GM23248 (cell line): Measurements from ENCODE around the gene TCF23. TPM values are rescaled to one million over a fixed set of nuclear protein-coding genes. Genes with fewer than 3 reads are reported as not detected.
A peak's percentile ranks its signal among the peaks of the same experiment; 100 is the strongest.

Experiments
- DNase-seq: peaks from one replicate; pipeline ENCODE4 v3.0.0-alpha.2; 2015
- H2AFZ ChIP-seq: fragments of 200-600 bp; sonication (generic); 2 replicates; pipeline ENCODE4 v1.6.1; 2016; ENCODE audit warnings: antibody characterized with exemption
- H3F3A ChIP-seq: fragments of 200-600 bp; sonication (generic); 2 replicates; pipeline ENCODE4 v1.6.1; 2016; ENCODE audit warnings: mild to moderate bottlenecking, antibody characterized with exemption, mixed run types; ENCODE audit not compliant: insufficient read depth
- H3K27ac ChIP-seq: fragments of 200-600 bp; sonication (generic); 2 replicates; pipeline ENCODE4 v1.5.1; 2016; ENCODE audit warnings: mild to moderate bottlenecking
- H3K27me3 ChIP-seq: fragments of 200-600 bp; sonication (generic); replicated peaks from 2 replicates; pipeline ENCODE4 v1.6.1; 2016; ENCODE audit warnings: mild to moderate bottlenecking; ENCODE audit not compliant: insufficient read depth
- H3K36me3 ChIP-seq: fragments of 200-600 bp; sonication (generic); 2 replicates; pipeline ENCODE4 v1.6.1; 2016; ENCODE audit warnings: low read depth, mild to moderate bottlenecking
- H3K4me1 ChIP-seq: fragments of 200-600 bp; sonication (generic); 2 replicates; pipeline ENCODE4 v1.6.1; 2016; ENCODE audit warnings: mild to moderate bottlenecking; ENCODE audit not compliant: insufficient read depth
- H3K4me2 ChIP-seq: fragments of 200-600 bp; sonication (generic); one replicate; pipeline ENCODE4 v1.6.1; 2016; ENCODE audit warnings: mild to moderate bottlenecking; ENCODE audit not compliant: unreplicated experiment
- H3K4me3 ChIP-seq: fragments of 200-600 bp; sonication (generic); 2 replicates; pipeline ENCODE4 v1.5.1; 2016; ENCODE audit warnings: mild to moderate bottlenecking
- H3K79me2 ChIP-seq: fragments of 200-600 bp; sonication (generic); 2 replicates; pipeline ENCODE4 v1.6.1; 2016; ENCODE audit warnings: mild to moderate bottlenecking; ENCODE audit not compliant: insufficient read depth
- H3K9ac ChIP-seq: fragments of 200-600 bp; sonication (generic); 2 replicates; pipeline ENCODE4 v1.6.1; 2016; ENCODE audit warnings: mild to moderate bottlenecking
- H3K9me2 ChIP-seq: fragments of 200-600 bp; sonication (generic); 2 replicates; pipeline ENCODE4 v1.6.1; 2016; ENCODE audit warnings: mixed run types, mild to moderate bottlenecking, moderate library complexity; ENCODE audit not compliant: insufficient read depth
- H3K9me3 ChIP-seq: fragments of 200-600 bp; sonication (generic); one replicate; pipeline ENCODE4 v1.6.1; 2017; ENCODE audit warnings: low read depth
- H4K20me1 ChIP-seq: fragments of 200-600 bp; sonication (generic); 2 replicates; pipeline ENCODE4 v1.6.0; 2016; ENCODE audit not compliant: insufficient read depth
- EZH2 ChIP-seq: fragments of 200-600 bp; sonication (generic); IDR thresholded peaks from 2 replicates; pipeline ENCODE4 v1.6.1; 2018; ENCODE audit warnings: antibody characterized with exemption, mild to moderate bottlenecking; ENCODE audit not compliant: insufficient read depth, poor library complexity, severe bottlenecking
- EZH2phosphoT487 ChIP-seq: fragments of 200-600 bp; sonication (generic); IDR thresholded peaks from 2 replicates; pipeline ENCODE4 v1.6.1; 2018; ENCODE audit warnings: antibody characterized with exemption, moderate library complexity, mild to moderate bottlenecking, low read depth; ENCODE audit not compliant: insufficient read depth
- WGBS, 2 experiments: methylation state at CpG; one replicate each; pipeline ENCODE4 v1.1.6; 2015 to 2017; ENCODE audit warnings: low lambda C conversion rate in 2 of 2, low coverage in 1 of 2; ENCODE audit errors: missing lambda C conversion rate in 2 of 2; 5-methylcytosine and 5-hydroxymethylcytosine counted together
- in situ Hi-C: fragments of 300-500 bp; cut with MboI; formaldehyde crosslinking; loops from 2 replicates; pipeline ENCODE4 v1.15.0; 2020
- polyA plus RNA-seq: library from polyadenylated mRNA; unstranded; fragments of >200 nt; fragmentation: Nextera tagmentation; extraction: Ambion mirVana; gene quantifications from 2 replicates; pipeline ENCODE4 v1.2.1, GENCODE V29; 2016
- total RNA-seq: library from RNA; depleted of rRNA; stranded (reverse); fragments of >200 nt; shearing (Covaris generic); gene quantifications from 2 replicates; pipeline ENCODE4 v1.2.3, GENCODE V29; 2014

Gene TCF23
- total and polyA plus RNA-seq, 2 experiments from 2014 or later: not detected

GRCh38 chr2:27178469-27178868, 29.7 kb downstream of the TCF23 start:
- in situ Hi-C loops: no loop called here
- H3K79me2 ChIP-seq: no peaks in the 10 kb centered on the region
- WGBS, 2 experiments: 82 to 83% methylated on average over 3 of the region's 3 CpGs

DNA sequence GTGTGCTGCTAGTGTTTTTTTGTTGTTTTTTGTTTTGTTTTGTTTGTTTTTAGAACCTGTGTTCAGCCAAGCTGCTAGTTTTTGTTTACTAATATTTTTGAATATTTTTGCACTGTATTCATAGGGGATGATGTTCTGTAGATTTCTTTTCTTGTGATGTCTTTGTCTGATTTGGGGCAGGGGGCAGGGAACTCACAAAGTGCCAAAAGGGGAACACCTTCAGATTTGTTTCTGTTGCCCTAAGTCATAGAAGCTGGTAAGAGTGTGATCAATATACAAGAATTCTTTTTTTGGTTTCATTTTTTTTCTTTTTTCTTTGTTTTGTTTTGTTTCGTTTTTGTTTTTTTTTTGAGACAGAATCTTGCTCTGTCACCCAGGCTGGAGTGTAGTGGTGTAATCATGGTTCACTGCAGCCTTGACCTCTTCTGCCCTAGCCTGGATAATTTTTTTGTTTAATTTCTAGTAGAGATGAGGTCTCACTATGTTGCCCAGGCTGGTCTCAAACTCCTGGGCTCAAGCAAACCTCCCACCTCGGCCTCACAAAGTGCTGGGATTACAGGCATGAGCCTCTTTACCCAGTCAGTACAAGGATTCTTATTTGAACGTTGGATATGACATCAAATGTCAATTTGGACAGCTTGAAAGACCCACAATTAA, 30.7 kb downstream of the TCF23 start:
- no peak for DNase-seq
- WGBS, 2 experiments: 39 to 43% methylated on average over 3 of the region's 3 CpGs
- in situ Hi-C loops: no loop called here
- Histone ChIP-seq H3K4me2 (no peak overlapping the region), H3F3A (peaks cover 29% of the 10 kb centered on the region), H3K36me3 (no peaks in the 10 kb centered on the region), H3K4me3 (no peak overlapping the region), H3K9me2 (no peaks in the 10 kb centered on the region), H4K20me1 (no peaks in the 10 kb centered on the region), H3K27ac (no peak overlapping the region), H3K79me2 (no peaks in the 10 kb centered on the region), H3K9ac (no peak overlapping the region), H3K4me1 (peaks cover 26% of the 10 kb centered on the region), H3K9me3 (no peaks in the 10 kb centered on the region), H3K27me3 (peaks cover 17% of the 10 kb centered on the region), H2AFZ (no peak overlapping the region)
- no peak for TF ChIP-seq EZH2
- TF ChIP-seq EZH2phosphoT487: no peak

More at GRCh38 chr2:27178469-27178868, 29.7 kb downstream of the TCF23 start:
- Histone ChIP-seq H3K9me3 (no peaks in the 10 kb centered on the region), H4K20me1 (no peaks in the 10 kb centered on the region), H3K9me2 (no peaks in the 10 kb centered on the region), H3K9ac (no peak overlapping the region), H3K4me3 (no peak overlapping the region), H3K36me3 (no peaks in the 10 kb centered on the region), H3K27ac (no peak overlapping the region), H2AFZ (no peak overlapping the region), H3K4me1 (peaks cover 25% of the 10 kb centered on the region), H3K27me3 (peaks cover 27% of the 10 kb centered on the region), H3K4me2 (no peak overlapping the region), H3F3A (peaks cover 26% of the 10 kb centered on the region)
- no peak for TF ChIP-seq EZH2phosphoT487
- no peak for TF ChIP-seq EZH2
- no peak for DNase-seq

DNA sequence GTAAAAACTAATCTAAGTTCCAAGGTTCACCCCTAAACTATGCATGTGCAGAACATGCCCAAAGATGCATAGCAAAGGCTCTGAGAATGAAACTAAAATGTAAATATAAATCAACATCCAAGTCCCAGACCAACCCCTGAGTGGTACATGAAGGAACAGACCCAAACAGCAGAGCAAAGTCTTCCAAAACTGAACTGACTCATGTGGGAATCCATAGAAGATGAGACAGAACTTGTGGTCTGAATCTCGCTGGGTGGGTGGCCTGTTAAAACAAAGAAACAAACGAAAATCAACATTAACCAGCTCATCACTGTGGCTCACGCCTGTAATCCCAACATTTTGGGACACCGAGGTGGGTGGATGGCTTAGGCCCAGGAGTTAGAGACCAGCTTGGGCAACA, 33.5 kb downstream of the TCF23 start:
- Histone ChIP-seq H3F3A (peaks cover 51% of the 10 kb centered on the region), H3K4me1 (peaks cover 45% of the 10 kb centered on the region), H2AFZ (no peak overlapping the region), H4K20me1 (no peaks in the 10 kb centered on the region), H3K27me3 (peaks cover 5% of the 10 kb centered on the region; the same call in 1 of the 2 replicates), H3K9me2 (no peaks in the 10 kb centered on the region), H3K4me2 (peak overlapping the region; percentile 46), H3K4me3 (no peak overlapping the region), H3K9ac (no peak overlapping the region), H3K27ac (peak overlapping the region; percentile 55), H3K79me2 (no peaks in the 10 kb centered on the region), H3K36me3 (no peaks in the 10 kb centered on the region), H3K9me3 (no peaks in the 10 kb centered on the region)
- 30 to 34% methylated on average over 4 of the region's 4 CpGs for WGBS, 2 experiments
- in situ Hi-C loops: no loop called here
- TF ChIP-seq EZH2: no peak
- no peak for TF ChIP-seq EZH2phosphoT487
- peak; percentile 79 for DNase-seq

DNA sequence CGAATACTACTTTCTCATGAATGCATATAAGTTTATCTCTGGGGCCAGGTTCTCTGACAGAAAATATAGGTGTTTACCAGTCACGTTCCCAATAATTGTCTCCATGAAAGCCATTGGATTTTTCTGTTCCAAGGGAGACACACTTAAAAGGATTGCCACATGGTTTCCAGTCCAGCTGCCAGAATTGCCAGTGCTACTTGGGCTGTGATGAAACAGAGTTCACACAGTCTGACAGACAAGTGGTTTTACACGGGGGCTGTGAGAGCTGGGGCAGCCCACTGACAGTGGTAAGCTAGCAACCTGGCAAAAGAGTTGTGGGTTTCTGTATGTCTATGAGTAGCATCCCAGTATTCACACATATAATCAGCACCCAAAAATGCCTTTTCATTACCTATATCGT, 35.3 kb downstream of the TCF23 start:
- H3K4me2 ChIP-seq: no peak overlapping the region
- TF ChIP-seq EZH2 (no peak), EZH2phosphoT487 (no peak)
- H3K79me2 ChIP-seq: no peaks in the 10 kb centered on the region
- peaks cover 51% of the 10 kb centered on the region for H3F3A ChIP-seq
- 32 to 42% methylated on average over 4 of the region's 4 CpGs for WGBS, 2 experiments
- in situ Hi-C loops: no loop called here
- no peaks in the 10 kb centered on the region for H3K9me2 ChIP-seq
- H3K36me3 ChIP-seq: no peaks in the 10 kb centered on the region
- H3K4me3 ChIP-seq: no peak overlapping the region
- no peak overlapping the region for H3K9ac ChIP-seq
- H3K9me3 ChIP-seq: no peaks in the 10 kb centered on the region
- peak; percentile 58 for DNase-seq
- no peak overlapping the region for H3K27ac ChIP-seq
- H2AFZ ChIP-seq: no peak overlapping the region
- H3K27me3 ChIP-seq: no peaks in the 10 kb centered on the region
- H3K4me1 ChIP-seq: peaks cover 45% of the 10 kb centered on the region
- no peaks in the 10 kb centered on the region for H4K20me1 ChIP-seq
